ENCODE measurements around the gene OR1F1. TPM values are rescaled to one million over a fixed set of nuclear protein-coding genes. Genes with fewer than 3 reads are reported as not detected.

The OR1F1 gene
- total RNA-seq, 1 experiment from 2014 or later, result 0.26 TPM

GRCh38 chr16:3220839-3221238 is 32.8 kb downstream of the OR1F1 start:
- Histone ChIP-seq H3K9me3 (ENCODE audit: control insufficient read depth, insufficient read depth, low read depth, low read length) (peaks cover 41% of the 10 kb centered on the region), H3K4me3 (ENCODE audit: low read depth in 2 of 2, low read length in 2 of 2) (no peak overlapping the region), H3K27ac (ENCODE audit: low read length) (no peak overlapping the region), H3K27me3 (ENCODE audit: control insufficient read depth, insufficient read depth, low read length) (no peaks in the 10 kb centered on the region), H3K36me3 (ENCODE audit: control insufficient read depth, insufficient read depth, low read length) (peaks cover 8% of the 10 kb centered on the region; the same call in 1 of the 2 replicates), H3K4me1 (ENCODE audit: control insufficient read depth, insufficient read depth, low read length) (no peaks in the 10 kb centered on the region)
- in situ Hi-C loops (cut with HindIII; ENCODE audit: low pct_unique_long_range_greater_than_20kb, low sequenced_read_pairs), result no loop called here
- POLR2A ChIA-PET, result no interaction called here
- no peak for DNase-seq (ENCODE audit: low read depth, low spot score)
- no TSS peak for BruUV-seq (replicated peaks)
- intact Hi-C loops (cut with micrococcal nuclease; ENCODE audit: unreplicated experiment), result no loop called here
- CTCF ChIA-PET, result interaction anchor here (0.7 kb wide), 1 partner anchor 28 kb away, joined by 9 read pairs; no protein-coding TSS in a partner anchor
- ATAC-seq, result no peak
- no peak for TF ChIP-seq POLR2AphosphoS5 (IDR thresholded peaks at IDR 0.05; ENCODE audit: low read depth, low read length)
- no peak for TF ChIP-seq CTCF (IDR thresholded peaks at IDR 0.05)
- TF ChIP-seq TCF7L2 (IDR thresholded peaks at IDR 0.05; ENCODE audit: low read depth, low read length), result no peak
- no peak for TF ChIP-seq SIN3A (IDR thresholded peaks at IDR 0.05; ENCODE audit: borderline replicate concordance, insufficient read depth, low read depth, low read length)
- no peak for TF ChIP-seq REST (IDR thresholded peaks at IDR 0.05; ENCODE audit: insufficient read depth in 1 of 2, low read depth in 2 of 2, low read length in 1 of 2)

GRCh38 chr16:3223913-3224515 is 36.0 kb downstream of the OR1F1 start:
- CTCF ChIA-PET, result no interaction called here
- Histone ChIP-seq H3K36me3 (ENCODE audit: control insufficient read depth, insufficient read depth, low read length) (peaks cover 12% of the 10 kb centered on the region; the same call in 1 of the 2 replicates), H3K4me3 (ENCODE audit: low read depth in 2 of 2, low read length in 2 of 2) (no peak overlapping the region), H3K9me3 (ENCODE audit: control insufficient read depth, insufficient read depth, low read depth, low read length) (peaks cover 62% of the 10 kb centered on the region), H3K27me3 (ENCODE audit: control insufficient read depth, insufficient read depth, low read length) (no peaks in the 10 kb centered on the region), H3K4me1 (ENCODE audit: control insufficient read depth, insufficient read depth, low read length) (no peaks in the 10 kb centered on the region), H3K27ac (ENCODE audit: low read length) (no peak overlapping the region)
- in situ Hi-C loops (cut with HindIII; ENCODE audit: low pct_unique_long_range_greater_than_20kb, low sequenced_read_pairs), result no loop called here
- TF ChIP-seq SIN3A (IDR thresholded peaks at IDR 0.05; ENCODE audit: borderline replicate concordance, insufficient read depth, low read depth, low read length), result no peak
- no peak for TF ChIP-seq CTCF (IDR thresholded peaks at IDR 0.05)
- no peak for TF ChIP-seq TCF7L2 (IDR thresholded peaks at IDR 0.05; ENCODE audit: low read depth, low read length)
- TF ChIP-seq REST (IDR thresholded peaks at IDR 0.05; ENCODE audit: insufficient read depth in 1 of 2, low read depth in 2 of 2, low read length in 1 of 2), result no peak
- no peak for TF ChIP-seq POLR2AphosphoS5 (IDR thresholded peaks at IDR 0.05; ENCODE audit: low read depth, low read length)
- intact Hi-C loops (cut with micrococcal nuclease; ENCODE audit: unreplicated experiment), result no loop called here
- no peak for ATAC-seq
- POLR2A ChIA-PET, result interaction anchor here (0.5 kb wide), 1 partner anchor 272 kb away, joined by 3 read pairs; no protein-coding TSS in a partner anchor
- BruUV-seq (replicated peaks), result no TSS peak
- DNase-seq (ENCODE audit: low read depth, low spot score), result no peak

Measured in Panc1 (cell line).